K562 (cell line): Measurements from ENCODE around the gene SPATA21. TPM values are rescaled to one million over a fixed set of nuclear protein-coding genes. Genes with fewer than 3 reads are reported as not detected.

Experiments
- ATF6 ChIP-seq: sonication (generic); formaldehyde crosslinking; IDR thresholded peaks from 2 replicates; pipeline ENCODE4 v1.4.0; 2020; ENCODE audit warnings: mild to moderate bottlenecking, missing genetic modification reagents
- CTBP1 ChIP-seq: fragments of 450-650 bp; IDR thresholded peaks from 2 replicates; pipeline ENCODE4 v1.6.1; 2016; ENCODE audit warnings: borderline replicate concordance
- DEAF1 ChIP-seq: fragments of 450-650 bp; formaldehyde crosslinking; IDR thresholded peaks from 2 replicates; pipeline ENCODE4 v1.4.0; 2020; ENCODE audit warnings: mild to moderate bottlenecking, moderate library complexity
- ERF ChIP-seq: fragments of 450-650 bp; formaldehyde crosslinking; IDR thresholded peaks from 2 replicates; pipeline ENCODE4 v1.4.0; 2020; ENCODE audit warnings: mild to moderate bottlenecking, mixed read lengths
- HNRNPLL ChIP-seq: fragments of 200-400 bp; formaldehyde crosslinking; IDR thresholded peaks from 2 replicates; pipeline ENCODE4 v1.6.1; 2017; ENCODE audit warnings: low read length, low read depth, mild to moderate bottlenecking; ENCODE audit not compliant: poor library complexity, severe bottlenecking
- KHSRP ChIP-seq: fragments of 450-650 bp; IDR thresholded peaks from 2 replicates; pipeline ENCODE4 v1.6.1; 2017
- KLF10 ChIP-seq: fragments of 250-450 bp; sonication (Bioruptor Pico); IDR thresholded peaks from 2 replicates; pipeline ENCODE4 v1.6.1; 2021; ENCODE audit warnings: matching md5 sums
- MCM5 ChIP-seq: fragments of 450-650 bp; IDR thresholded peaks from 2 replicates; pipeline ENCODE4 v1.6.1; 2016; ENCODE audit warnings: low read depth
- PBX2 ChIP-seq, 2 experiments: IDR thresholded peaks in 1 of 2; conservative IDR thresholded peaks in 1 of 2; 2 replicates each; pipeline ENCODE4 v1.6.1; 2016; ENCODE audit warnings: low read depth in 2 of 2, mild to moderate bottlenecking in 1 of 2, missing compliant biosample characterization in 1 of 2, missing genetic modification characterization in 1 of 2, moderate library complexity in 1 of 2
- SAP30 ChIP-seq: fragments of 200-600 bp; sonication (generic); IDR thresholded peaks from 2 replicates; pipeline ENCODE4 v1.6.1; 2012; ENCODE audit warnings: borderline replicate concordance, low read depth, mild to moderate bottlenecking, moderate library complexity, low read length, control low read depth, inconsistent platforms; ENCODE audit not compliant: insufficient read depth, poor library complexity, severe bottlenecking
- SMAD3 ChIP-seq: fragments of 450-650 bp; formaldehyde crosslinking; conservative IDR thresholded peaks from 2 replicates; pipeline ENCODE4 v1.4.0; 2020; ENCODE audit warnings: mild to moderate bottlenecking
- U2AF1 ChIP-seq: fragments of 200-400 bp; formaldehyde crosslinking; optimal IDR thresholded peaks from 2 replicates; pipeline ENCODE3; 2017; ENCODE audit warnings: mild to moderate bottlenecking, low read depth, low read length, moderate library complexity
- ZBTB26 ChIP-seq: fragments of 450-650 bp; formaldehyde crosslinking; IDR thresholded peaks from 2 replicates; pipeline ENCODE4 v1.4.0; 2022; ENCODE audit warnings: missing genetic modification characterization
- ZBTB33 ChIP-seq: sonication (generic); formaldehyde crosslinking; IDR thresholded peaks from 2 replicates; pipeline ENCODE4 v1.8.1; 2023; ENCODE audit warnings: mild to moderate bottlenecking, missing genetic modification reagents
- ZNF239 ChIP-seq: fragments of 250-450 bp; sonication (Bioruptor Pico); IDR thresholded peaks from 2 replicates; pipeline ENCODE4 v1.4.0; 2020; ENCODE audit warnings: mild to moderate bottlenecking
- ZNF354B ChIP-seq: fragments of 250-450 bp; sonication (Bioruptor Pico); IDR thresholded peaks from 2 replicates; pipeline ENCODE4 v1.4.0; 2020
- ZNF79 ChIP-seq: fragments of 250-450 bp; sonication (Bioruptor Pico); IDR thresholded peaks from 2 replicates; pipeline ENCODE4 v1.4.0; 2020; ENCODE audit warnings: low read depth, mild to moderate bottlenecking, moderate library complexity
- polyA plus RNA-seq, 8 experiments: library from polyadenylated mRNA; depleted of rRNA in 4 of 8; stranded (reverse) in 5 of 8; unstranded in 3 of 8; fragments of >200 nt; fragmentation: Nextera tagmentation in 2 of 8; fragmentation: Illumina TruSeq in 1 of 8; extraction: Ambion mirVana in 2 of 8; extraction: Trizol in 1 of 8; gene quantifications; 2 replicates each; pipeline versions ENCODE4 v1.2.1 to v1.2.3, GENCODE V29; 2011 to 2014; ENCODE audit warnings: inconsistent platforms in 1 of 8, missing spikeins in 1 of 8
- total RNA-seq, 7 experiments: library from RNA; depleted of rRNA in 6 of 7; stranded (reverse); fragments of >200 nt in 6 of 7; fragmentation: Illumina TruSeq in 2 of 7; extraction: Trizol in 2 of 7; gene quantifications; 2 replicates each; pipeline versions ENCODE4 v1.2.1 to v1.2.3, GENCODE V29; 2011 to 2021; ENCODE audit warnings: low replicate concordance in 1 of 7

SPATA21 gene
- total and polyA plus RNA-seq, 9 of the 15 experiments (the other 6 are each of a cell fraction or from before 2014, with no cell fraction given), result 0.10 to 0.36 (median 0.13) TPM; not detected in 3

GRCh38 chr1:16351994-16352841, 85.0 kb downstream of the SPATA21 start, which contains the start of gene FBXO42 (continued):
- TF ChIP-seq ZBTB33 (CRISPR knock-in tag) (peak; percentile 70), ATF6 (CRISPR knock-in tag) (peak; percentile 77; the same call in 1 of the 2 replicates), U2AF1 (peak; percentile 73), KHSRP (no peak), ZNF354B (CRISPR knock-in tag) (no peak), KLF10 (no peak), ZNF79 (CRISPR knock-in tag) (0 out of 2 replicates have a peak, but pooled peaks have one; percentile 25), CTBP1 (peak; percentile 95), SMAD3 (0 out of 2 replicates have a peak, but pooled peaks have one; percentile 43), PBX2 (CRISPR knock-in tag; IDR thresholded peaks at IDR 0.05; ENCODE audit: low read depth) (no peak), PBX2 (tag; conservative IDR thresholded peaks at IDR 0.05; ENCODE audit: low read depth) (no peak), HNRNPLL (peak; percentile 81), ZNF239 (CRISPR knock-in tag) (no peak), MCM5 (no peak), DEAF1 (CRISPR knock-in tag) (no peak), SAP30 (peak; percentile 77), ZBTB26 (0 out of 2 replicates have a peak, but pooled peaks have one; percentile 34), ERF (CRISPR knock-in tag) (peak; percentile 81)
